Stimulated activated CD4-positive, alpha-beta T cell treated with anti-CD3 and anti-CD28 coated beads, Interleukin-15, amount 100 ng/mL, for 24 hours (primary cell): ENCODE measurements around the gene PDGFB.
A peak's percentile ranks its signal among the peaks of the same experiment; 100 is the strongest.
"Not testable (repeated sequence)": the region's sequence is repeated elsewhere in the genome, so short reads cannot be mapped to it uniquely, and the experiment has no call there.

ENCODE experiments used
- DNase-seq: peaks from one replicate; pipeline ENCODE4 v3.0.0-alpha.2; 2020

Gene PDGFB

GRCh38 chr22:39223091-39223710, 21.6 kb downstream of the PDGFB start:
- DNase-seq = no peak

- no peak for DNase-seq
Observed at GRCh38 chr22:39221999-39222686, 22.6 kb downstream of the PDGFB start.

GRCh38 chr22:39220890-39221850, 23.6 kb downstream of the PDGFB start:
- no peak for DNase-seq

DNA sequence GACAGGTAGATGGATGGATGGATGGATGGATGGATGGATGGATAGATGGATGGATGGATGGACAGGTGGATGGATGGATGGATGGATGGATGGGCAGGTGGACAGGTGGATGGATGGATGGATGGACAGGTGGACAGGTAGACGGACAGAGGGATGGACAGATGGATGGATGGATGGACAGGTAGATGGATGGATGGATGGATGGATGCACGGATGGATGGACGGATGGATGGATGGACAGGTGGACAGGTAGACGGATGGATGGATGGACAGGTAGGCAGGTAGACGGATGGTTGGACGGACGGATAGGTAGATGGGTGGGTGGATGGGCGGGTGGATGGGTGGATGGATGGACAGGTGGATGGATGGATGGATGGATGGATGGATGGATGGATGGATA, 24.3 kb downstream of the PDGFB start:
- DNase-seq = no peak

- no peak for DNase-seq
Observed at GRCh38 chr22:39219071-39220039, 25.4 kb downstream of the PDGFB start.

- DNase-seq = not testable (repeated sequence)
Observed at GRCh38 chr22:39218432-39218831, 26.4 kb downstream of the PDGFB start.

- DNase-seq = no peak
Observed at GRCh38 chr22:39216143-39216490, 28.7 kb downstream of the PDGFB start.

DNA sequence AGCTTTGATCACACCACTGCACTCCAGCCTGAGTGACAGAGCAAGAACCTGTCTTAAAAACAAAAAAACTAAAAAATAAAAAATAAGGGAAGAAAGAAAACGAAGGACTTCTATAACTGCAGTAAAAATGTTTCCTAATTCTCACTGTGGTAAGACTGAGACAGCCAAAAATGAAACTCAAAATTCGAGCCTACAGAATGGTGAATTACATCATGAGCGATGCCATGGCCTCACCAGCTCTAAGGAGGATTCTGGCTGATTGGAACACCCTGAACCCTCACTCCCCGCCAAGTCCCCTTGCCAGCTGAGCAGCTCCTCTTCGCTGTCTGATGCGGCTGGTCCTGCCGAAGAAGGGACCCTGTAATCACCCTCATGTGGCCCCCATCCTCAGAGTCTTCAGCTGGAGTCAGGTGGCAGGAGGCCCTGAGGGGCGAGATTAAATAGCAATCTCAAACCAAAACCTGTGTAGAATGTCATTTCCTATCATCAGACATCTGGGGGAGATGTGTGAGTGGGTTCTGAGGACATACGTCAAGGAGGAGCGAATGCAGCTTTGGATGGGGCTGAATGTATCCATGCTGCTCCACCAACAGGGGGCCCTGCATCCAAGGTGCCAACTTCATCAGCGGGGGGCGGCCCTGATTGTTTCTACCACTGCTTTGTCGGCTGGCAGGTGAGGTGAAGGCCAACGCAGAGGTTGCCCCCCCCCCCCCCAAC, 29.2 kb downstream of the PDGFB start:
- DNase-seq = peak; percentile 46

GRCh38 chr22:39215070-39215396, 29.7 kb downstream of the PDGFB start:
- no peak for DNase-seq

- no peak for DNase-seq
Observed at GRCh38 chr22:39214383-39215069, 30.3 kb downstream of the PDGFB start.

GRCh38 chr22:39214006-39214382, 30.8 kb downstream of the PDGFB start:
- DNase-seq = no peak

DNA sequence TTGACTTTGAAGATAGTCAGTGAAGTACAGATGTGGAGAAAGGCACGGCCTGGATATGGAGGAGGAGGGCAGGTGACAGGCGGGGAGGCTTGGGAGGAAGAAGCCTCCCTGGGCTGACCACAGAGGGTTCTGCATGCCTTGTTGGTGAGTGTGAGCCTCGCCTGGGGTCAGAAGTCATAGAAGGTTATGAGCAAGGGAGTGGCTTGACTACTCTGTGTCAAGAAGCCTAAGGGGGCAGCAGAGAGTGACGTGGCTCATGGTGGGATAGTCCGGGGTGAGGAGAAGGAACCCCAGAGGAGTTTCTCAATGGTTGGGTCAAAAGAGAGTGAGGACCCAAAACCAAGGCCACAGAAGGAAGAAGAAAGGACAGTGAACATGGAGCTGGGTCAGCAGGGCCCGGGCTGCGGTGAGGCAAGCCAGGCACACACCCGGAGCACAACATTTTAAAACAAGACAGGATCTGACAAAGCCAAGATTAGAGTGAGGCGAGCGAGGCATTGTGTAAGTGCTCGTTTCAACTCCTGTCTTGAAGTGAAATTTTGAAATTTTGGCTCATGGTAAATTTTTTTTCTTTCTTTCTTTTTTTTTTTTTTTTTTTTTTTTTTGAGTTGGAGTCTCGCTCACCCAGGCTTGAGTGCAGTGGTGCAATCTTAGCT, 31.9 kb downstream of the PDGFB start:
- no peak for DNase-seq

DNA sequence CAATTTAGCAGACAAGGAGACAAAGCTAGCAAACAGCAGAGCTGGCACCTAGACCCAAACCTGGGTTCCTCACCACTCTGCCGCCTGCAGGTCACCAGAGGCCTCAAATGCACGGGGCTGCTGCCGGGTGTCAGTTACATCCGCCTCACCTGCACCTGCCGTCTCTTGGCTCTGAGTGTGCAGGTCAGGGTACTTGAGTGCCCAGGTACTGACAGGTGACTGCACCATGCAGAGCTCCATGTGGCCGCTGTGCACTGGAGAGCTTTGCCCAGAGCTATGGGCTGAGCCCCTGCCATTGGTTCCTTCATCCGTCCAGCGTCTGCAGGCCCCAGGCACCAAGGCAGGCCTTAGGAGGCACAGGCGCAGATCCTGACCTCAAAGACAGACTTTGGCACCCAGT, 35.0 kb downstream of the PDGFB start:
- DNase-seq = no peak

GRCh38 chr22:39208013-39208680, 36.6 kb downstream of the PDGFB start:
- no peak for DNase-seq

GRCh38 chr22:39207141-39208012, 37.4 kb downstream of the PDGFB start:
- no peak for DNase-seq

- no peak for DNase-seq
Observed at GRCh38 chr22:39206491-39206890, 38.3 kb downstream of the PDGFB start.

DNA sequence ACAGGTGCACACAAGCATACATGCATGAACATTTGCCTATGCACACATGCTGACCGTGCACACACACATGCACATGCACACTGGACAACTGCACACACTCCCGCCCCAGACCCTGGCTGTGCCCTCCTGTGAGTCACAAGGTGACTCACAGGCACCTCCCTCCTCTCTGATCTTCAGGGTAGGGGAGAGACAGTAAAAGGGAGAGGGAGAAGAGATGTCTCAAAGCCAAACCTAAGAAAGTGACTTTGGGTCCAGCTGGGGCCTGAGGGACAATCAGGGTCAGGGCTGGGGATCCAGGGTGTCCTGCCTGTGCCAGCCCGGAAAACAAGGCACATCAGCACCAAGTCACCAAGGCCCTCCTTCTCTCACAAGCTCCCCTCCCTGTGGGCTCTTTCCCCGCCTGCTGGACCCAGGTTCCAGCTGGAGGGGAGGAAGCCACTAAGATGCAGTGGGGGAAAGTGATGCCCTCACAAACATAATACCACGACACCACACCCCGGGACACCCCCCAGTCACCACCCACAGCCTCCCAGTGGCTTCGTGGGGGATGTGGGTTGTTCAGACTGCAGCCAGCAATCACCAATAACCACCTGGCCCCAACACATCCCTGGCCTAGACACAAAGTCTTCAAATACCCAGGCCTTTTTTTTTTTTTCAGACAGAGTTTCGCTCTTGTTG, 39.3 kb downstream of the PDGFB start:
- peak; percentile 31 for DNase-seq

- DNase-seq = no peak
Observed at GRCh38 chr22:39204216-39204615, 40.6 kb downstream of the PDGFB start.

- DNase-seq = no peak
Observed at GRCh38 chr22:39197578-39197977, 47.2 kb downstream of the PDGFB start.
